Breast epithelium (tissue), 3 donors: ENCODE data around the gene PXDN.

Experiments used
- POLR2A ChIP-seq: fragments of 450-650 bp; IDR thresholded peaks from one replicate; pipeline ENCODE4 v1.6.1; 2016; ENCODE audit warnings: antibody characterized with exemption, mild to moderate bottlenecking, moderate library complexity
- TF ChIP-seq, protein P1 (sequence below), 3 donors: fragments of 450-650 bp; IDR thresholded peaks; one replicate each; pipeline ENCODE4 v1.5.1; 2016 to 2017; ENCODE audit warnings: antibody characterized with exemption in 3 of 3, mild to moderate bottlenecking in 3 of 3, moderate library complexity in 3 of 3

GRCh38 chr2:1607236-1607920, 136.9 kb downstream of the PXDN start:
- TF ChIP-seq, protein P1, sequence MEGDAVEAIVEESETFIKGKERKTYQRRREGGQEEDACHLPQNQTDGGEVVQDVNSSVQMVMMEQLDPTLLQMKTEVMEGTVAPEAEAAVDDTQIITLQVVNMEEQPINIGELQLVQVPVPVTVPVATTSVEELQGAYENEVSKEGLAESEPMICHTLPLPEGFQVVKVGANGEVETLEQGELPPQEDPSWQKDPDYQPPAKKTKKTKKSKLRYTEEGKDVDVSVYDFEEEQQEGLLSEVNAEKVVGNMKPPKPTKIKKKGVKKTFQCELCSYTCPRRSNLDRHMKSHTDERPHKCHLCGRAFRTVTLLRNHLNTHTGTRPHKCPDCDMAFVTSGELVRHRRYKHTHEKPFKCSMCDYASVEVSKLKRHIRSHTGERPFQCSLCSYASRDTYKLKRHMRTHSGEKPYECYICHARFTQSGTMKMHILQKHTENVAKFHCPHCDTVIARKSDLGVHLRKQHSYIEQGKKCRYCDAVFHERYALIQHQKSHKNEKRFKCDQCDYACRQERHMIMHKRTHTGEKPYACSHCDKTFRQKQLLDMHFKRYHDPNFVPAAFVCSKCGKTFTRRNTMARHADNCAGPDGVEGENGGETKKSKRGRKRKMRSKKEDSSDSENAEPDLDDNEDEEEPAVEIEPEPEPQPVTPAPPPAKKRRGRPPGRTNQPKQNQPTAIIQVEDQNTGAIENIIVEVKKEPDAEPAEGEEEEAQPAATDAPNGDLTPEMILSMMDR (IDR thresholded peaks at IDR 0.05): no peak
- TF ChIP-seq POLR2A: no peak
